Naive thymus-derived CD4-positive, alpha-beta T cell (primary cell): ENCODE results near the gene BRINP3. TPM values are rescaled to one million over a fixed set of nuclear protein-coding genes. Genes with fewer than 3 reads are reported as not detected.

Experiments
- ATAC-seq: fragments of 150-1000 bp; cut with Tn5 transposase; 2 replicates; pipeline ENCODE4 v1.10.0; 2021; ENCODE audit warnings: mild to moderate bottlenecking, moderate library complexity
- CTCF ChIA-PET: fragments of 350-600 bp; sonication (Branson Sonifier 250); formaldehyde crosslinking; loops from one replicate; lab custom pipeline; 2021; ENCODE audit warnings: antibody characterized with exemption; lab: Charles Lee
- POLR2A ChIA-PET: fragments of 350-600 bp; sonication (Branson Sonifier 250); formaldehyde crosslinking; loops from one replicate; lab custom pipeline; 2021; ENCODE audit warnings: antibody characterized with exemption, inconsistent platforms; lab: Charles Lee
- DNase-seq, 9 donors: peaks; one replicate each; pipeline versions ENCODE4 v3.0.0 to v3.0.0-alpha.2; 2020 to 2022; ENCODE audit warnings: mixed read lengths in 1 of 9
- H3K27ac ChIP-seq: one replicate; pipeline ENCODE4 v1.7.0; 2013; ENCODE audit warnings: mild to moderate bottlenecking, low read depth, low read length, moderate library complexity
- H3K27me3 ChIP-seq, 2 donors: one replicate each; pipeline ENCODE4 v1.7.0; 2013; ENCODE audit warnings: low read length in 2 of 2, mild to moderate bottlenecking in 2 of 2, moderate library complexity in 2 of 2; ENCODE audit not compliant: control insufficient read depth in 2 of 2, insufficient read depth in 2 of 2
- H3K36me3 ChIP-seq, 3 experiments: 1 replicate in 2 of 3; 2 replicates in 1 of 3; pipeline ENCODE4 v1.7.0; 2013; ENCODE audit warnings: low read length in 3 of 3, mild to moderate bottlenecking in 3 of 3, moderate library complexity in 1 of 3; ENCODE audit not compliant: insufficient read depth in 3 of 3, control insufficient read depth in 2 of 3
- H3K4me1 ChIP-seq, 2 donors: one replicate each; pipeline ENCODE4 v1.7.0; 2013; ENCODE audit warnings: low read length in 2 of 2, mild to moderate bottlenecking in 2 of 2, moderate library complexity in 1 of 2; ENCODE audit not compliant: control insufficient read depth in 2 of 2, insufficient read depth in 2 of 2
- H3K4me3 ChIP-seq: 2 replicates; pipeline ENCODE4 v1.7.0; 2013; ENCODE audit warnings: mild to moderate bottlenecking, low read length
- H3K9me3 ChIP-seq, 3 experiments: 1 replicate in 2 of 3; 2 replicates in 1 of 3; pipeline ENCODE4 v1.7.0; 2013; ENCODE audit warnings: low read length in 3 of 3; ENCODE audit not compliant: control insufficient read depth in 2 of 3
- H3K27ac Mint-ChIP-seq, 9 donors: one replicate each; pipeline ENCODE4 v1.8.0; 2020 to 2022; ENCODE audit warnings: mixed read lengths in 9 of 9, mild to moderate bottlenecking in 8 of 9, moderate library complexity in 5 of 9, inconsistent platforms in 2 of 9
- H3K27me3 Mint-ChIP-seq, 5 donors: one replicate each; pipeline ENCODE4 v1.8.0; 2021 to 2022; ENCODE audit warnings: mixed read lengths in 5 of 5, mild to moderate bottlenecking in 1 of 5
- H3K36me3 Mint-ChIP-seq, 5 donors: one replicate each; pipeline ENCODE4 v1.8.0; 2020 to 2022; ENCODE audit warnings: mixed read lengths in 5 of 5, mild to moderate bottlenecking in 3 of 5, inconsistent platforms in 1 of 5
- H3K4me1 Mint-ChIP-seq, 7 donors: one replicate each; pipeline ENCODE4 v1.8.0; 2020 to 2022; ENCODE audit warnings: mixed read lengths in 7 of 7, mild to moderate bottlenecking in 3 of 7, inconsistent platforms in 1 of 7
- H3K4me3 Mint-ChIP-seq, 10 donors: one replicate each; pipeline ENCODE4 v1.8.0; 2020 to 2022; ENCODE audit warnings: mild to moderate bottlenecking in 10 of 10, mixed read lengths in 10 of 10, moderate library complexity in 6 of 10, inconsistent platforms in 2 of 10
- H3K9me3 Mint-ChIP-seq, 11 donors: one replicate each; pipeline ENCODE4 v1.8.0; 2020 to 2022; ENCODE audit warnings: mixed read lengths in 11 of 11, mild to moderate bottlenecking in 4 of 11, inconsistent platforms in 1 of 11, moderate library complexity in 1 of 11
- intact Hi-C, 2 donors: fragments of 100-400 bp; cut with micrococcal nuclease; formaldehyde crosslinking; loops; one replicate each; pipeline ENCODE4 v1.15.1; 2023
- polyA plus RNA-seq, 2 donors: library from polyadenylated mRNA; unstranded; fragments of 300-500 nt; fragmentation: Illumina TruSeq; gene quantifications; one replicate each; pipeline ENCODE4 v1.2.3, GENCODE V29; 2021
- total RNA-seq, 6 experiments: library from RNA in 5 of 6; stranded (reverse) in 5 of 6; gene quantifications; 1 replicate in 5 of 6; 2 replicates in 1 of 6; pipeline ENCODE4 v1.2.3 and lab custom pipeline; 2021 to 2026

The BRINP3 gene
- total and polyA plus RNA-seq, 7 experiments from 2014 or later: not detected

- intact Hi-C loops: no loop called here
- DNase-seq (no peak), ATAC-seq (no peak)
- Mint-ChIP-seq H3K9me3 (peaks cover 0 to 21% (median 1%) of the 10 kb centered on the region in 11 donors), H3K27ac (no peak overlapping the region), H3K4me1 (no peaks in the 10 kb centered on the region), H3K4me3 (no peak overlapping the region), H3K27me3 (no peaks in the 10 kb centered on the region), H3K36me3 (no peaks in the 10 kb centered on the region)
- no peaks in the 10 kb centered on the region for H3K27me3 ChIP-seq
- H3K36me3 ChIP-seq: no peaks in the 10 kb centered on the region
- CTCF ChIA-PET: no interaction called here
- no peak overlapping the region for H3K4me3 ChIP-seq
- no peaks in the 10 kb centered on the region for H3K4me1 ChIP-seq
- no peak overlapping the region for H3K27ac ChIP-seq
- H3K9me3 ChIP-seq: no peaks in the 10 kb centered on the region
- POLR2A ChIA-PET: no interaction called here
These were observed 86.1 kb downstream of the BRINP3 start for GRCh38 chr1:190391582-190391981.

- no peaks in the 10 kb centered on the region for H3K36me3 ChIP-seq
- no peaks in the 10 kb centered on the region for H3K4me1 ChIP-seq
- Mint-ChIP-seq H3K4me1 (no peaks in the 10 kb centered on the region), H3K36me3 (no peaks in the 10 kb centered on the region), H3K4me3 (no peak overlapping the region), H3K27ac (no peak overlapping the region), H3K9me3 (peaks cover 0 to 19% (median 4%) of the 10 kb centered on the region in 11 donors), H3K27me3 (no peaks in the 10 kb centered on the region)
- ChIA-PET POLR2A (no interaction called here), CTCF (no interaction called here)
- no peak overlapping the region for H3K4me3 ChIP-seq
- ATAC-seq: no peak
- H3K9me3 ChIP-seq: no peaks in the 10 kb centered on the region
- intact Hi-C loops: no loop called here
- H3K27ac ChIP-seq: no peak overlapping the region
- DNase-seq: no peak
- H3K27me3 ChIP-seq: no peaks in the 10 kb centered on the region
These were observed 99.7 kb downstream of the BRINP3 start for GRCh38 chr1:190377991-190378390.

- DNase-seq (no peak), ATAC-seq (no peak)
- Mint-ChIP-seq H3K4me1 (no peaks in the 10 kb centered on the region), H3K27ac (no peak overlapping the region), H3K4me3 (no peak overlapping the region), H3K9me3 (peaks cover 0 to 12% (median 4%) of the 10 kb centered on the region in 11 donors), H3K27me3 (no peaks in the 10 kb centered on the region), H3K36me3 (no peaks in the 10 kb centered on the region)
- ChIA-PET CTCF (no interaction called here), POLR2A (no interaction called here)
- H3K4me1 ChIP-seq: no peaks in the 10 kb centered on the region
- no peaks in the 10 kb centered on the region for H3K27me3 ChIP-seq
- no peak overlapping the region for H3K4me3 ChIP-seq
- H3K9me3 ChIP-seq: no peaks in the 10 kb centered on the region
- H3K27ac ChIP-seq: no peak overlapping the region
- intact Hi-C loops: no loop called here
- H3K36me3 ChIP-seq: no peaks in the 10 kb centered on the region
These were observed 100.4 kb downstream of the BRINP3 start for GRCh38 chr1:190377294-190377693.

- H3K4me1 Mint-ChIP-seq: no peaks in the 10 kb centered on the region
- H3K36me3 Mint-ChIP-seq: no peaks in the 10 kb centered on the region
- ChIA-PET POLR2A (no interaction called here), CTCF (no interaction called here)
- H3K27me3 ChIP-seq: no peaks in the 10 kb centered on the region
- H3K4me3 ChIP-seq: no peak overlapping the region
- H3K27ac Mint-ChIP-seq: no peak overlapping the region
- H3K9me3 Mint-ChIP-seq: peaks cover 0 to 12% (median 4%) of the 10 kb centered on the region in 11 donors
- H3K4me3 Mint-ChIP-seq: no peak overlapping the region
- H3K9me3 ChIP-seq: no peaks in the 10 kb centered on the region
- no peak overlapping the region for H3K27ac ChIP-seq
- DNase-seq (no peak), ATAC-seq (no peak)
- H3K27me3 Mint-ChIP-seq: no peaks in the 10 kb centered on the region
- no peaks in the 10 kb centered on the region for H3K4me1 ChIP-seq
- intact Hi-C loops: no loop called here
- no peaks in the 10 kb centered on the region for H3K36me3 ChIP-seq
These were observed 101.6 kb downstream of the BRINP3 start for GRCh38 chr1:190376044-190376443.

GRCh38 chr1:190373705-190374336 lies 103.8 kb downstream of the BRINP3 start:
- no peak overlapping the region for H3K27ac ChIP-seq
- H3K36me3 ChIP-seq: no peaks in the 10 kb centered on the region
- Mint-ChIP-seq H3K4me3 (no peak overlapping the region), H3K4me1 (no peaks in the 10 kb centered on the region), H3K27ac (no peak overlapping the region), H3K36me3 (no peaks in the 10 kb centered on the region), H3K27me3 (no peaks in the 10 kb centered on the region), H3K9me3 (peaks cover 0 to 8% (median 0%) of the 10 kb centered on the region in 11 donors)
- H3K4me3 ChIP-seq: no peak overlapping the region
- H3K27me3 ChIP-seq: no peaks in the 10 kb centered on the region
- intact Hi-C loops: no loop called here
- DNase-seq (no peak), ATAC-seq (no peak)
- H3K4me1 ChIP-seq: no peaks in the 10 kb centered on the region
- ChIA-PET POLR2A (no interaction called here), CTCF (no interaction called here)
- H3K9me3 ChIP-seq: no peaks in the 10 kb centered on the region

GRCh38 chr1:190367200-190367599 lies 110.5 kb downstream of the BRINP3 start:
- POLR2A ChIA-PET: no interaction called here
- no peaks in the 10 kb centered on the region for H3K27me3 Mint-ChIP-seq
- Histone ChIP-seq H3K4me3 (no peak overlapping the region), H3K9me3 (no peaks in the 10 kb centered on the region), H3K36me3 (no peaks in the 10 kb centered on the region), H3K27ac (no peak overlapping the region), H3K27me3 (no peaks in the 10 kb centered on the region), H3K4me1 (no peaks in the 10 kb centered on the region)
- ATAC-seq (no peak), DNase-seq (no peak)
- H3K4me3 Mint-ChIP-seq: no peak overlapping the region
- intact Hi-C loops: no loop called here
- H3K9me3 Mint-ChIP-seq: peaks cover 2 to 32% (median 10%) of the 10 kb centered on the region in 11 donors
- H3K4me1 Mint-ChIP-seq: no peaks in the 10 kb centered on the region
- H3K36me3 Mint-ChIP-seq: peaks cover 0 to 1% (median 0%) of the 10 kb centered on the region in 5 donors
- CTCF ChIA-PET: no interaction called here
- no peak overlapping the region for H3K27ac Mint-ChIP-seq

GRCh38 chr1:190365283-190365682 lies 112.4 kb downstream of the BRINP3 start:
- intact Hi-C loops: no loop called here

More at GRCh38 chr1:190365283-190365682, 112.4 kb downstream of the BRINP3 start:
- H3K27me3 ChIP-seq: no peaks in the 10 kb centered on the region
- Mint-ChIP-seq H3K27me3 (no peaks in the 10 kb centered on the region), H3K4me3 (no peak overlapping the region), H3K9me3 (peaks cover 6 to 34% (median 9%) of the 10 kb centered on the region in 11 donors), H3K36me3 (peaks cover 0 to 1% (median 0%) of the 10 kb centered on the region in 5 donors), H3K4me1 (no peaks in the 10 kb centered on the region), H3K27ac (no peak overlapping the region)
- H3K9me3 ChIP-seq: no peaks in the 10 kb centered on the region
- no peak for ATAC-seq
- H3K27ac ChIP-seq: no peak overlapping the region
- H3K4me3 ChIP-seq: no peak overlapping the region
- ChIA-PET CTCF (no interaction called here), POLR2A (no interaction called here)
- H3K36me3 ChIP-seq: no peaks in the 10 kb centered on the region
- no peaks in the 10 kb centered on the region for H3K4me1 ChIP-seq
- no peak for DNase-seq
